PC-9 (cell line): ENCODE results near the gene NEK9. TPM values are rescaled to one million over a fixed set of nuclear protein-coding genes. Genes with fewer than 3 reads are reported as not detected.

Experiments
- BruUV-seq: library from RNA; stranded (reverse); fragments of 400-500 nt; replicated peaks from 2 replicates; lab custom pipeline; 2021; lab: Mats Ljungman, UMichigan
- CTCF ChIA-PET: fragments of 300-600 bp; sonication (Branson Sonifier 250); formaldehyde crosslinking; loops from one replicate; lab custom pipeline; 2022; ENCODE audit warnings: antibody characterized with exemption; lab: Charles Lee
- POLR2A ChIA-PET: fragments of 300-600 bp; sonication (Branson Sonifier 250); formaldehyde crosslinking; loops from one replicate; lab custom pipeline; 2022; ENCODE audit warnings: antibody characterized with exemption; ENCODE audit not compliant: unreplicated experiment; lab: Charles Lee
- DNase-seq, 2 experiments: peaks; one replicate each; pipeline versions ENCODE4 v3.0.0 to v3.0.0-alpha.2; 2015 to 2022; ENCODE audit warnings: mixed read lengths in 1 of 2
- H2AFZ ChIP-seq: fragments of 200-600 bp; sonication (generic); 2 replicates; pipeline ENCODE4 v1.8.1; 2017; ENCODE audit warnings: antibody characterized with exemption
- H3F3A ChIP-seq: fragments of 200-600 bp; sonication (generic); 2 replicates; pipeline ENCODE4 v1.8.1; 2017; ENCODE audit warnings: antibody characterized with exemption, mild to moderate bottlenecking, low read depth; ENCODE audit not compliant: insufficient read depth
- H3K27ac ChIP-seq: fragments of 200-600 bp; sonication (generic); 2 replicates; pipeline ENCODE4 v1.6.1; 2016; ENCODE audit warnings: mixed run types
- H3K27me3 ChIP-seq: fragments of 200-600 bp; sonication (generic); 2 replicates; pipeline ENCODE4 v1.6.1; 2016; ENCODE audit warnings: low read depth, mixed run types; ENCODE audit not compliant: insufficient read depth
- H3K36me3 ChIP-seq: fragments of 200-600 bp; sonication (generic); 2 replicates; pipeline ENCODE4 v1.6.1; 2016; ENCODE audit warnings: low read depth, mixed run types
- H3K4me1 ChIP-seq: fragments of 200-600 bp; sonication (generic); replicated peaks from 2 replicates; pipeline ENCODE4 v1.6.1; 2016; ENCODE audit warnings: mixed run types; ENCODE audit not compliant: insufficient read depth
- H3K4me2 ChIP-seq: fragments of 200-600 bp; sonication (generic); 2 replicates; pipeline ENCODE4 v1.6.1; 2017; ENCODE audit warnings: mixed run types
- H3K4me3 ChIP-seq: fragments of 200-600 bp; sonication (generic); 2 replicates; pipeline ENCODE4 v1.6.1; 2016; ENCODE audit warnings: mixed run types
- H3K79me2 ChIP-seq: fragments of 200-600 bp; sonication (generic); 2 replicates; pipeline ENCODE4 v1.6.1; 2017; ENCODE audit warnings: low read depth, mixed run types
- H3K9me2 ChIP-seq: fragments of 200-600 bp; sonication (generic); 2 replicates; pipeline ENCODE4 v1.8.1; 2017; ENCODE audit warnings: mild to moderate bottlenecking; ENCODE audit not compliant: insufficient read depth
- H3K9me3 ChIP-seq: fragments of 200-600 bp; sonication (generic); 2 replicates; pipeline ENCODE4 v1.8.1; 2016; ENCODE audit warnings: low read depth; ENCODE audit not compliant: insufficient read depth
- H4K20me1 ChIP-seq: fragments of 200-600 bp; sonication (generic); 2 replicates; pipeline ENCODE4 v1.8.1; 2017; ENCODE audit not compliant: insufficient read depth
- EZH2 ChIP-seq: fragments of 200-600 bp; sonication (generic); IDR thresholded peaks from 2 replicates; pipeline ENCODE4 v1.8.0; 2017; ENCODE audit warnings: antibody characterized with exemption, low read depth
- intact Hi-C: fragments of 100-400 bp; cut with micrococcal nuclease; formaldehyde crosslinking; loops from one replicate; pipeline ENCODE4 v1.10.0; 2022; ENCODE audit not compliant: unreplicated experiment
- total RNA-seq: library from RNA; stranded (reverse); gene quantifications from 2 replicates; pipeline ENCODE4 v1.2.3, GENCODE V29; 2021
- TF ChIP-seq, protein P1 (sequence below): fragments of 200-600 bp; sonication (generic); conservative IDR thresholded peaks from 2 replicates; pipeline ENCODE4 v1.6.1; 2017; ENCODE audit warnings: mixed run types, antibody characterized with exemption, mild to moderate bottlenecking, moderate library complexity

The NEK9 gene
- total RNA-seq, 1 experiment from 2014 or later: 170 TPM

DNA sequence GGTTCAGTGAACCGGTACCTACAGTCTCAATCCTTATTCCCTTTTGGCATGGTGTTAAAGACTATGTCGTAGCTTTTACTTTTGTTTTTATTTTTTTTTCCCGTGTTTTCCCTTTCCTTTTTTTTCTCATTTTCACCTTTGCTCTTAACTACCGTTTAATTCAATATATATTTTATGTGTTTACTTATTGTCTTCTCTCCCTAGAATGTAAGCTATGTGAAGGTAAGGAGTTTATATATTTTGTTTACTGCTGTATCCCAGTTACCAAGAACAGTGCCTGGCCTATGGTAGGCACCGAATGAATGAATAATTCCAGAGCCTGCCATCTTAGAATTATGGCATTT is 75.3 kb downstream of the NEK9 start:
- Histone ChIP-seq H3K79me2 (peaks cover 25% of the 10 kb centered on the region), H3F3A (peaks cover 40% of the 10 kb centered on the region), H3K27me3 (no peaks in the 10 kb centered on the region), H3K4me2 (peak overlapping the region; percentile 81), H4K20me1 (no peaks in the 10 kb centered on the region), H3K36me3 (peaks cover 18% of the 10 kb centered on the region), H2AFZ (peak overlapping the region; percentile 94), H3K4me3 (peak overlapping the region; percentile 82), H3K4me1 (peaks cover 15% of the 10 kb centered on the region), H3K27ac (no peak overlapping the region), H3K9me2 (no peaks in the 10 kb centered on the region), H3K9me3 (no peaks in the 10 kb centered on the region)
- BruUV-seq: no TSS peak
- CTCF ChIA-PET: interaction anchor here (0.6 to 1.2 kb wide), 4 partner anchors 37 to 479 kb away, joined by 3 to 8 read pairs (median 4); no protein-coding TSS in a partner anchor
- POLR2A ChIA-PET: interaction anchor here (0.6 to 0.7 kb wide), 2 partner anchors 10 to 500 kb away, joined by 3 to 9 read pairs; no protein-coding TSS in a partner anchor
- intact Hi-C loops: loop anchor here (2.0 kb wide), 2 partner anchors 17 to 49 kb away; partner anchors contain the start of genes EIF2B2 and ZC2HC1C
- no peak for TF ChIP-seq EZH2
- TF ChIP-seq, protein P1, sequence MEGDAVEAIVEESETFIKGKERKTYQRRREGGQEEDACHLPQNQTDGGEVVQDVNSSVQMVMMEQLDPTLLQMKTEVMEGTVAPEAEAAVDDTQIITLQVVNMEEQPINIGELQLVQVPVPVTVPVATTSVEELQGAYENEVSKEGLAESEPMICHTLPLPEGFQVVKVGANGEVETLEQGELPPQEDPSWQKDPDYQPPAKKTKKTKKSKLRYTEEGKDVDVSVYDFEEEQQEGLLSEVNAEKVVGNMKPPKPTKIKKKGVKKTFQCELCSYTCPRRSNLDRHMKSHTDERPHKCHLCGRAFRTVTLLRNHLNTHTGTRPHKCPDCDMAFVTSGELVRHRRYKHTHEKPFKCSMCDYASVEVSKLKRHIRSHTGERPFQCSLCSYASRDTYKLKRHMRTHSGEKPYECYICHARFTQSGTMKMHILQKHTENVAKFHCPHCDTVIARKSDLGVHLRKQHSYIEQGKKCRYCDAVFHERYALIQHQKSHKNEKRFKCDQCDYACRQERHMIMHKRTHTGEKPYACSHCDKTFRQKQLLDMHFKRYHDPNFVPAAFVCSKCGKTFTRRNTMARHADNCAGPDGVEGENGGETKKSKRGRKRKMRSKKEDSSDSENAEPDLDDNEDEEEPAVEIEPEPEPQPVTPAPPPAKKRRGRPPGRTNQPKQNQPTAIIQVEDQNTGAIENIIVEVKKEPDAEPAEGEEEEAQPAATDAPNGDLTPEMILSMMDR: no peak
- peak in 1 of 2 experiments; percentile 38 for DNase-seq

- Histone ChIP-seq H3K79me2 (peaks cover 25% of the 10 kb centered on the region), H3K4me1 (peaks cover 15% of the 10 kb centered on the region), H2AFZ (peak within 1 kb of the TSS; percentile 94), H3K27ac (peak within 1 kb of the TSS; percentile 61), H3K4me2 (peak within 1 kb of the TSS; percentile 81), H3F3A (peaks cover 40% of the 10 kb centered on the region), H3K9me3 (no peaks in the 10 kb centered on the region), H3K4me3 (peak within 1 kb of the TSS; percentile 82), H3K36me3 (peaks cover 18% of the 10 kb centered on the region), H3K27me3 (no peaks in the 10 kb centered on the region), H4K20me1 (no peaks in the 10 kb centered on the region), H3K9me2 (no peaks in the 10 kb centered on the region)
- ChIA-PET CTCF (interaction anchor here (0.5 to 1.2 kb wide), 2 partner anchors 15 to 37 kb away, joined by 3 to 4 read pairs; no protein-coding TSS in a partner anchor), POLR2A (interaction anchor here (0.7 kb wide), 1 partner anchor 551 kb away, joined by 3 read pairs; no protein-coding TSS in a partner anchor)
- intact Hi-C loops: loop anchor here (2.0 kb wide), 2 partner anchors 18 to 48 kb away; partner anchors contain the start of genes EIF2B2 and ZC2HC1C
- no peak for TF ChIP-seq EZH2
- TF ChIP-seq, protein P1: 0 out of 2 replicates have a peak, but pooled peaks have one; percentile 5
- BruUV-seq: TSS peak; percentile 63
- peak; percentile 79 to 93 for DNase-seq
These were observed 75.8 kb downstream of the NEK9 start, which contains the start of gene MLH3 for GRCh38 chr14:75050852-75051555. TSS of gene MLH3 (minus strand) at chr14:75051467. CDS start at chr14:75049655, 1,812 bp downstream.

DNA sequence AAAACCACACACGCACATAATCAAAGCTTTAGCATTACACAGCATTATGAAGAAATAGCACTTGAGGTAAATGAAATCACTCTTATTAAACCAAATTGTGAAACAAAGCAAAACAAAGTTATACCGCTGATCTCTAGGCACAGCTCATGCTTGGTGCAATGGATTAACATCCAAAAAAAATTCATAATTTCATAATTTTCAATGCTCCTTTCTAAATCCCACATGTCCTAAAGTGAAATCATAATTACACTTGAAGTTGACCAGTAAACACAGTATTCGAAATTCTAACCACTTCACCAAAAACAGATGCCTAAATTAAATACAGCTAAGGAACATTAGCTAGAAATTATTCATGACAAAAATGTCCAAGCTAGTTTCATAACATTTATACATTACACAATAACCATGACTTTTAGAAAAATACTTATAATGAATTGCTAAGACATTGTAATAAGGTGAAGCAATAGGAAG is 77.1 kb downstream of the NEK9 start:
- POLR2A ChIA-PET: interaction anchor here (0.6 to 0.7 kb wide), 2 partner anchors 30 to 74 kb away, joined by 3 to 9 read pairs; no protein-coding TSS in a partner anchor
- no peaks in the 10 kb centered on the region for H3K27me3 ChIP-seq
- no peak overlapping the region for H3K27ac ChIP-seq
- peaks cover 18% of the 10 kb centered on the region for H3K36me3 ChIP-seq
- intact Hi-C loops: loop anchor here (2.0 kb wide), 2 partner anchors 19 to 47 kb away; partner anchors contain the start of genes EIF2B2 and ZC2HC1C
- no TSS peak for BruUV-seq
- peak overlapping the region; percentile 81 for H3K4me2 ChIP-seq
- H3K4me3 ChIP-seq: peak overlapping the region; percentile 82
- H3K9me3 ChIP-seq: no peaks in the 10 kb centered on the region
- DNase-seq: peak in 1 of 2 experiments; percentile 34
- H3K9me2 ChIP-seq: no peaks in the 10 kb centered on the region
- H3F3A ChIP-seq: peaks cover 35% of the 10 kb centered on the region
- TF ChIP-seq EZH2: no peak
- TF ChIP-seq, protein P1: no peak
- peaks cover 19% of the 10 kb centered on the region for H3K4me1 ChIP-seq
- no peak overlapping the region for H2AFZ ChIP-seq
- peaks cover 27% of the 10 kb centered on the region for H3K79me2 ChIP-seq
- CTCF ChIA-PET: interaction anchor here (0.7 to 1.0 kb wide), 3 partner anchors 35 to 189 kb away, joined by 3 to 5 read pairs (median 3); partner anchors contain the start of gene RPS6KL1
- H4K20me1 ChIP-seq: no peaks in the 10 kb centered on the region
